ENCODE results near the gene TRPC5OS.

The TRPC5OS gene

GRCh38 chrX:111877681-111878080 is 1.7 kb downstream of the TRPC5OS start:
- no peak overlapping the region for H3K4ac ChIP-seq (ENCODE audit: low read depth, low read length)
- no peaks in the 10 kb centered on the region for H3K36me3 ChIP-seq (ENCODE audit: control insufficient read depth in 1 of 2, insufficient read depth in 2 of 2, low read length in 2 of 2)
- no peak overlapping the region for H2BK12ac ChIP-seq (ENCODE audit: low read length)
- no peak overlapping the region for H3K14ac ChIP-seq (ENCODE audit: low read length)
- H3K4me1 ChIP-seq (ENCODE audit: control insufficient read depth in 1 of 2, insufficient read depth in 2 of 2, low read length in 2 of 2): no peaks in the 10 kb centered on the region
- no peak overlapping the region for H3K23ac ChIP-seq (ENCODE audit: low read length)
- no peak overlapping the region for H2AFZ ChIP-seq (ENCODE audit: insufficient read depth, low read length, poor library complexity)
- no peaks in the 10 kb centered on the region for H3K27me3 ChIP-seq (ENCODE audit: insufficient read depth, low read length)
- H3K4me2 ChIP-seq (ENCODE audit: low read length): no peak overlapping the region
- no peak overlapping the region for H4K91ac ChIP-seq (ENCODE audit: low read depth, low read length)
- no peak overlapping the region for H3K18ac ChIP-seq (ENCODE audit: low read length)
- 100% methylated on average over 1 of the region's 3 CpGs for WGBS (ENCODE audit: extremely low coverage, insufficient coverage, insufficient read length)
- no peak overlapping the region for H3K27ac ChIP-seq (ENCODE audit: low read depth, low read length)
- H4K12ac ChIP-seq (ENCODE audit: low read depth, low read length): no peak overlapping the region
- H2BK5ac ChIP-seq (ENCODE audit: low read depth, low read length, poor library complexity): no peak overlapping the region
- DNase-seq: no peak
- no peak overlapping the region for H3K4me3 ChIP-seq (ENCODE audit: low read depth, low read length)
- H3K79me1 ChIP-seq (ENCODE audit: low read length): no peaks in the 10 kb centered on the region
- no peak overlapping the region for H2AK5ac ChIP-seq (ENCODE audit: low read length)
- H3K9me3 ChIP-seq (ENCODE audit: insufficient read depth, low read depth, low read length): no peaks in the 10 kb centered on the region
- H3K9ac ChIP-seq (ENCODE audit: low read length): no peak overlapping the region
- no peak overlapping the region for H4K8ac ChIP-seq (ENCODE audit: low read depth, low read length)
- H2BK120ac ChIP-seq (ENCODE audit: insufficient read depth, low read length, poor library complexity): no peak overlapping the region
- H3K79me2 ChIP-seq (ENCODE audit: control insufficient read depth, insufficient read depth, low read length, poor library complexity): no peaks in the 10 kb centered on the region

- Histone ChIP-seq H3K4me3 (ENCODE audit: low read depth, low read length) (no peak overlapping the region), H4K12ac (ENCODE audit: low read depth, low read length) (no peak overlapping the region), H3K27me3 (ENCODE audit: insufficient read depth, low read length) (no peaks in the 10 kb centered on the region), H3K36me3 (ENCODE audit: control insufficient read depth in 1 of 2, insufficient read depth in 2 of 2, low read length in 2 of 2) (no peaks in the 10 kb centered on the region), H4K91ac (ENCODE audit: low read depth, low read length) (no peak overlapping the region), H2AK5ac (ENCODE audit: low read length) (no peak overlapping the region), H3K14ac (ENCODE audit: low read length) (no peak overlapping the region), H3K79me1 (ENCODE audit: low read length) (no peaks in the 10 kb centered on the region), H3K79me2 (ENCODE audit: control insufficient read depth, insufficient read depth, low read length, poor library complexity) (no peaks in the 10 kb centered on the region), H3K4me1 (ENCODE audit: control insufficient read depth in 1 of 2, insufficient read depth in 2 of 2, low read length in 2 of 2) (no peaks in the 10 kb centered on the region), H2BK5ac (ENCODE audit: low read depth, low read length, poor library complexity) (no peak overlapping the region), H3K27ac (ENCODE audit: low read depth, low read length) (no peak overlapping the region), H3K23ac (ENCODE audit: low read length) (no peak overlapping the region), H3K4ac (ENCODE audit: low read depth, low read length) (no peak overlapping the region), H3K9me3 (ENCODE audit: insufficient read depth, low read depth, low read length) (no peaks in the 10 kb centered on the region), H2BK12ac (ENCODE audit: low read length) (no peak overlapping the region), H3K18ac (ENCODE audit: low read length) (no peak overlapping the region), H2BK120ac (ENCODE audit: insufficient read depth, low read length, poor library complexity) (no peak overlapping the region), H3K4me2 (ENCODE audit: low read length) (no peak overlapping the region), H2AFZ (ENCODE audit: insufficient read depth, low read length, poor library complexity) (no peak overlapping the region), H4K8ac (ENCODE audit: low read depth, low read length) (no peak overlapping the region), H3K9ac (ENCODE audit: low read length) (no peak overlapping the region)
- DNase-seq: no peak
- WGBS (ENCODE audit: extremely low coverage, insufficient coverage, insufficient read length): no CpG with 5 or more reads among the region's 1 CpG
These were observed 4.8 kb downstream of the TRPC5OS start for GRCh38 chrX:111880735-111881134.

- Histone ChIP-seq H3K4me1 (ENCODE audit: control insufficient read depth in 1 of 2, insufficient read depth in 2 of 2, low read length in 2 of 2) (no peaks in the 10 kb centered on the region), H2BK120ac (ENCODE audit: insufficient read depth, low read length, poor library complexity) (no peak overlapping the region), H2BK12ac (ENCODE audit: low read length) (no peak overlapping the region), H3K4me2 (ENCODE audit: low read length) (no peak overlapping the region), H2AK5ac (ENCODE audit: low read length) (no peak overlapping the region), H3K14ac (ENCODE audit: low read length) (no peak overlapping the region), H4K8ac (ENCODE audit: low read depth, low read length) (no peak overlapping the region), H4K91ac (ENCODE audit: low read depth, low read length) (no peak overlapping the region), H3K4me3 (ENCODE audit: low read depth, low read length) (no peak overlapping the region), H3K4ac (ENCODE audit: low read depth, low read length) (no peak overlapping the region), H3K79me1 (ENCODE audit: low read length) (no peaks in the 10 kb centered on the region), H3K27ac (ENCODE audit: low read depth, low read length) (no peak overlapping the region), H3K18ac (ENCODE audit: low read length) (no peak overlapping the region), H3K9me3 (ENCODE audit: insufficient read depth, low read depth, low read length) (no peaks in the 10 kb centered on the region), H3K23ac (ENCODE audit: low read length) (no peak overlapping the region), H2AFZ (ENCODE audit: insufficient read depth, low read length, poor library complexity) (no peak overlapping the region), H3K79me2 (ENCODE audit: control insufficient read depth, insufficient read depth, low read length, poor library complexity) (no peaks in the 10 kb centered on the region), H2BK5ac (ENCODE audit: low read depth, low read length, poor library complexity) (no peak overlapping the region), H3K27me3 (ENCODE audit: insufficient read depth, low read length) (no peaks in the 10 kb centered on the region), H4K12ac (ENCODE audit: low read depth, low read length) (no peak overlapping the region), H3K9ac (ENCODE audit: low read length) (no peak overlapping the region), H3K36me3 (ENCODE audit: control insufficient read depth in 1 of 2, insufficient read depth in 2 of 2, low read length in 2 of 2) (no peaks in the 10 kb centered on the region)
- DNase-seq: no peak
- no CpG with 5 or more reads among the region's 3 CpGs for WGBS (ENCODE audit: extremely low coverage, insufficient coverage, insufficient read length)
These were observed 5.7 kb downstream of the TRPC5OS start for GRCh38 chrX:111881715-111882114.

DNA sequence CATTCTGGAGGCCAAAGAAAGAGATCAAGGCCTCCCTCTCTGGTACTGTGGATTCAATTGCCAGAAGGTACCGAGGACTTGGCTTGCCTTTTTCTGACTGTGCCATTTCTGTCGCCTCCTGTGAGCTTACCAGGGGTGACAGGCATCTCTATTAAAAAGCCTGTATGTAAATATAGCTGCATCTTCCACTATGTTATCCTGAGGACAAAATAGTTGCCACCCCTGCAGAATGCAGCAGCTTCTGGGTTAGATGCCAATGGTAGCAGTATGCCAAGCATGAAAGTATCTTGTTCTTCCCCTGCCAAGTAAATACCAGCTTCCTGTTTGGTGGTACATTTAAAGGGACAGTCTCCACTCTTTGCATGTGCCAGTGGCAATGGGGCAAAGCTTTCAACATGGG is 10.7 kb downstream of the TRPC5OS start:
- H3K4me3 ChIP-seq (ENCODE audit: low read depth, low read length): no peak overlapping the region
- no peaks in the 10 kb centered on the region for H3K79me1 ChIP-seq (ENCODE audit: low read length)
- no peak overlapping the region for H3K23ac ChIP-seq (ENCODE audit: low read length)
- no peak overlapping the region for H4K12ac ChIP-seq (ENCODE audit: low read depth, low read length)
- no peaks in the 10 kb centered on the region for H3K79me2 ChIP-seq (ENCODE audit: control insufficient read depth, insufficient read depth, low read length, poor library complexity)
- H3K9me3 ChIP-seq (ENCODE audit: insufficient read depth, low read depth, low read length): no peaks in the 10 kb centered on the region
- H3K27me3 ChIP-seq (ENCODE audit: insufficient read depth, low read length): no peaks in the 10 kb centered on the region
- no peak overlapping the region for H2BK12ac ChIP-seq (ENCODE audit: low read length)
- no CpG with 5 or more reads among the region's 2 CpGs for WGBS (ENCODE audit: extremely low coverage, insufficient coverage, insufficient read length)
- no peak overlapping the region for H4K8ac ChIP-seq (ENCODE audit: low read depth, low read length)
- no peak overlapping the region for H3K9ac ChIP-seq (ENCODE audit: low read length)
- no peak overlapping the region for H2AFZ ChIP-seq (ENCODE audit: insufficient read depth, low read length, poor library complexity)
- no peak overlapping the region for H2AK5ac ChIP-seq (ENCODE audit: low read length)
- H3K4me2 ChIP-seq (ENCODE audit: low read length): no peak overlapping the region
- H4K91ac ChIP-seq (ENCODE audit: low read depth, low read length): no peak overlapping the region
- no peak for DNase-seq
- H3K4ac ChIP-seq (ENCODE audit: low read depth, low read length): no peak overlapping the region
- H3K27ac ChIP-seq (ENCODE audit: low read depth, low read length): no peak overlapping the region
- no peak overlapping the region for H3K18ac ChIP-seq (ENCODE audit: low read length)
- H2BK5ac ChIP-seq (ENCODE audit: low read depth, low read length, poor library complexity): no peak overlapping the region
- H3K36me3 ChIP-seq (ENCODE audit: control insufficient read depth in 1 of 2, insufficient read depth in 2 of 2, low read length in 2 of 2): no peaks in the 10 kb centered on the region
- no peaks in the 10 kb centered on the region for H3K4me1 ChIP-seq (ENCODE audit: control insufficient read depth in 1 of 2, insufficient read depth in 2 of 2, low read length in 2 of 2)
- no peak overlapping the region for H3K14ac ChIP-seq (ENCODE audit: low read length)
- H2BK120ac ChIP-seq (ENCODE audit: insufficient read depth, low read length, poor library complexity): no peak overlapping the region
